Neural progenitor cell (in vitro differentiated cells): ENCODE results near the gene ATP7B. TPM values are rescaled to one million over a fixed set of nuclear protein-coding genes. Genes with fewer than 3 reads are reported as not detected.

Source experiments
- DNase-seq: peaks from one replicate; pipeline ENCODE4 v3.0.0-alpha.2; 2016; ENCODE audit warnings: low spot score
- H2AFZ ChIP-seq: fragments of 200-600 bp; sonication (generic); replicated peaks from 2 replicates; pipeline ENCODE4 v1.6.1; 2016; ENCODE audit warnings: antibody characterized with exemption
- H3F3A ChIP-seq: fragments of 200-600 bp; sonication (generic); 2 replicates; pipeline ENCODE4 v1.6.1; 2016; ENCODE audit warnings: antibody characterized with exemption, low read depth
- H3K27ac ChIP-seq: fragments of 200-600 bp; sonication (generic); 2 replicates; pipeline ENCODE4 v1.5.1; 2016; ENCODE audit warnings: mild to moderate bottlenecking
- H3K27me3 ChIP-seq: fragments of 200-600 bp; sonication (generic); 2 replicates; pipeline ENCODE4 v1.6.1; 2016; ENCODE audit warnings: mild to moderate bottlenecking, moderate library complexity
- H3K36me3 ChIP-seq: fragments of 200-600 bp; sonication (generic); 2 replicates; pipeline ENCODE4 v1.5.1; 2016
- H3K4me1 ChIP-seq: fragments of 200-600 bp; sonication (generic); 2 replicates; pipeline ENCODE4 v1.6.1; 2016; ENCODE audit warnings: mixed run types
- H3K4me2 ChIP-seq: fragments of 200-600 bp; sonication (generic); 2 replicates; pipeline ENCODE4 v1.6.1; 2016
- H3K4me3 ChIP-seq: fragments of 200-600 bp; sonication (generic); 2 replicates; pipeline ENCODE4 v1.5.1; 2016
- H3K79me2 ChIP-seq: fragments of 200-600 bp; sonication (generic); 2 replicates; pipeline ENCODE4 v1.6.1; 2016; ENCODE audit warnings: low read depth
- H3K9ac ChIP-seq: fragments of 200-600 bp; sonication (generic); 2 replicates; pipeline ENCODE4 v1.6.1; 2016
- H3K9me3 ChIP-seq: fragments of 200-600 bp; sonication (generic); 2 replicates; pipeline ENCODE4 v1.5.1; 2016; ENCODE audit warnings: low read depth
- H4K20me1 ChIP-seq: fragments of 200-600 bp; sonication (generic); 2 replicates; pipeline ENCODE4 v1.6.1; 2016; ENCODE audit warnings: low read depth
- H3K27ac Mint-ChIP-seq: 3 replicates; pipeline ENCODE4 v1.8.0; 2021; ENCODE audit warnings: mixed read lengths
- H3K27me3 Mint-ChIP-seq: 2 replicates; pipeline ENCODE4 v1.8.0; 2022; ENCODE audit warnings: low read depth, mild to moderate bottlenecking, inconsistent platforms, moderate library complexity, mixed read lengths; ENCODE audit not compliant: insufficient read depth
- H3K36me3 Mint-ChIP-seq: 3 replicates; pipeline ENCODE4 v1.8.0; 2021; ENCODE audit warnings: mixed read lengths
- H3K4me1 Mint-ChIP-seq: 3 replicates; pipeline ENCODE4 v1.8.0; 2021; ENCODE audit warnings: mixed read lengths
- H3K4me3 Mint-ChIP-seq: 3 replicates; pipeline ENCODE4 v1.8.0; 2021; ENCODE audit warnings: mild to moderate bottlenecking, moderate library complexity, mixed read lengths
- H3K9me3 Mint-ChIP-seq: 3 replicates; pipeline ENCODE4 v1.8.0; 2020; ENCODE audit warnings: mixed read lengths
- EZH2 ChIP-seq: fragments of 200-600 bp; sonication (generic); IDR thresholded peaks from 2 replicates; pipeline ENCODE4 v1.6.1; 2017; ENCODE audit warnings: antibody characterized with exemption, mild to moderate bottlenecking, moderate library complexity
- EZH2phosphoT487 ChIP-seq: fragments of 200-600 bp; sonication (generic); IDR thresholded peaks from 2 replicates; pipeline ENCODE4 v1.6.1; 2017; ENCODE audit warnings: antibody characterized with exemption
- total RNA-seq: library from RNA; depleted of rRNA; stranded (reverse); fragments of >200 nt; gene quantifications from 2 replicates; pipeline ENCODE4 v1.2.3, GENCODE V29; 2015; ENCODE audit warnings: low replicate concordance
- TF ChIP-seq, protein P1 (sequence below): fragments of 200-600 bp; sonication (generic); IDR thresholded peaks from 2 replicates; pipeline ENCODE4 v1.5.1; 2017; ENCODE audit warnings: antibody characterized with exemption, mild to moderate bottlenecking

The ATP7B gene
- total RNA-seq, 1 donor from 2014 or later = 8.2 TPM

DNA sequence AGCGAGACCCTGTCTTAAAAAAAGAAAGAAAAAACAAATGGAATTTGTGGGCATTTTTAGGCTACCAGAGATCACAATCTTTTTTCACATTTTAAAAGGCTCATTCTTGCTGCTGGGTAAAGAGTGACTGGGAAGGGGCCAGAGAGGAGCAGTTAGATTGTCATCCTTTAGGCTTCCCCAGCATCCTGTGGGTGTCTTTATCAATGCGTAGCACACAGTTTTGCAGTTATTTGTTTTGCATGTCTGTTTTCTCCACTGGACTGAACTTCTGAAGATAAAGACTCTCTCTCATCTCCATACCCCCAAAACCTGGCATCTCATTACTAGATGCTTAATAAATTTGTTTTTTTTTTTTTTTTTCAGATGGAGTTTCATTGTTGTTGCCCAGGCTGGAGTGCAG is 11.1 kb upstream of the ATP7B start:
- Histone ChIP-seq H3K9ac (no peak overlapping the region), H3K4me1 (no peaks in the 10 kb centered on the region), H3F3A (no peaks in the 10 kb centered on the region), H2AFZ (no peak overlapping the region), H3K36me3 (peaks cover 24% of the 10 kb centered on the region), H3K9me3 (no peaks in the 10 kb centered on the region), H3K27me3 (no peaks in the 10 kb centered on the region), H4K20me1 (no peaks in the 10 kb centered on the region), H3K4me3 (no peak overlapping the region), H3K79me2 (peaks cover 27% of the 10 kb centered on the region), H3K4me2 (no peak overlapping the region), H3K27ac (no peak overlapping the region)
- no peak overlapping the region for H3K27ac Mint-ChIP-seq
- H3K9me3 Mint-ChIP-seq = peaks cover 4% of the 10 kb centered on the region
- TF ChIP-seq, protein P1, sequence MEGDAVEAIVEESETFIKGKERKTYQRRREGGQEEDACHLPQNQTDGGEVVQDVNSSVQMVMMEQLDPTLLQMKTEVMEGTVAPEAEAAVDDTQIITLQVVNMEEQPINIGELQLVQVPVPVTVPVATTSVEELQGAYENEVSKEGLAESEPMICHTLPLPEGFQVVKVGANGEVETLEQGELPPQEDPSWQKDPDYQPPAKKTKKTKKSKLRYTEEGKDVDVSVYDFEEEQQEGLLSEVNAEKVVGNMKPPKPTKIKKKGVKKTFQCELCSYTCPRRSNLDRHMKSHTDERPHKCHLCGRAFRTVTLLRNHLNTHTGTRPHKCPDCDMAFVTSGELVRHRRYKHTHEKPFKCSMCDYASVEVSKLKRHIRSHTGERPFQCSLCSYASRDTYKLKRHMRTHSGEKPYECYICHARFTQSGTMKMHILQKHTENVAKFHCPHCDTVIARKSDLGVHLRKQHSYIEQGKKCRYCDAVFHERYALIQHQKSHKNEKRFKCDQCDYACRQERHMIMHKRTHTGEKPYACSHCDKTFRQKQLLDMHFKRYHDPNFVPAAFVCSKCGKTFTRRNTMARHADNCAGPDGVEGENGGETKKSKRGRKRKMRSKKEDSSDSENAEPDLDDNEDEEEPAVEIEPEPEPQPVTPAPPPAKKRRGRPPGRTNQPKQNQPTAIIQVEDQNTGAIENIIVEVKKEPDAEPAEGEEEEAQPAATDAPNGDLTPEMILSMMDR = no peak
- TF ChIP-seq EZH2phosphoT487 (no peak), EZH2 (no peak)
- H3K4me1 Mint-ChIP-seq = no peaks in the 10 kb centered on the region
- no peaks in the 10 kb centered on the region for H3K27me3 Mint-ChIP-seq
- H3K36me3 Mint-ChIP-seq = peaks cover 65% of the 10 kb centered on the region
- DNase-seq = no peak
- H3K4me3 Mint-ChIP-seq = no peak overlapping the region

DNA sequence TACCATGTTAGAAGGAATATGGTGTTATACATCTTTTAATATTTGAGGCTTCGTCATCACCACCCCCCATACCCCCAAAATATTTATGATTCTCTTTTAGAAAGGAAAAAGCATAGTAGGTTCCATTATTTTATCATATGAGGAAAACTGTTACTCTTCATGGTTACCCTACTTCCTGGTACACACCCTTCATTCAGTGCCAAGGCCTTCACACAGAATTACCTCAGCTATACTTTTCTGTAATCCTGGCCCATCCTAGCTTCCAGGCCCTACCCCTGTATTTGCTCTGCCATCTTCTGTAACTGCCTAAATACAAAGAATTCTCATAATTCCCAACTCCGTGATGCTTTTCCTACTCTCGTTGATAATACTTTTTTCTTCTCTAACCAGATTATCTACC is 8.9 kb upstream of the ATP7B start:
- Histone ChIP-seq H3K79me2 (peaks cover 44% of the 10 kb centered on the region), H3K27ac (no peak overlapping the region), H3K4me2 (no peak overlapping the region), H3K9ac (no peak overlapping the region), H3K36me3 (peaks cover 15% of the 10 kb centered on the region), H3K4me1 (no peaks in the 10 kb centered on the region), H3K4me3 (no peak overlapping the region), H4K20me1 (no peaks in the 10 kb centered on the region), H3K27me3 (no peaks in the 10 kb centered on the region), H3K9me3 (no peaks in the 10 kb centered on the region), H2AFZ (no peak overlapping the region), H3F3A (no peaks in the 10 kb centered on the region)
- no peaks in the 10 kb centered on the region for H3K27me3 Mint-ChIP-seq
- TF ChIP-seq, protein P1 = no peak
- TF ChIP-seq EZH2 (no peak), EZH2phosphoT487 (no peak)
- no peak for DNase-seq
- H3K27ac Mint-ChIP-seq = no peak overlapping the region
- H3K9me3 Mint-ChIP-seq = peaks cover 6% of the 10 kb centered on the region
- H3K4me3 Mint-ChIP-seq = no peak overlapping the region
- H3K36me3 Mint-ChIP-seq = peaks cover 63% of the 10 kb centered on the region
- H3K4me1 Mint-ChIP-seq = no peaks in the 10 kb centered on the region

DNA sequence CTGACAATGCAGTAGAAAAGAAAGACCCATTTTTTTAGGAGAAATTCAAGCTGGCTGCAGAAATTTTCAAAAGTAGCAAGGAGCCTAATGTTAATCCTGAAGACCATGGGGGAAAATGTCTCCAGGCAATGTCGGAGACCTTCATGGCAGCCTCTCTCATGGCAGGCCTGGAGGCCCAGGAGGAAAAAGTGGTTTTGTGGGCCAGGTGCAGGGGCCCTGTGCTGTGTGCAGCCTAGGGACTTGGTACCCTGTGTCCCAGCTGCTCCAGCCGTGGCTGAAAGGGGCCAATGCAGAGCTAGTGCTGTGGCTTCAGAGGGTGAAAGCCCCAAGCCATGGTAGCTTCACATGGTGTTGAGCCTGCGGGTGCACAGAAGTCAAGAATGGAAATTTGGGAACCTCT is 5.0 kb upstream of the ATP7B start:
- no peak overlapping the region for H3K4me2 ChIP-seq
- no peaks in the 10 kb centered on the region for H3F3A ChIP-seq
- Mint-ChIP-seq H3K27ac (no peak overlapping the region), H3K27me3 (peaks cover under 1% of the 10 kb centered on the region), H3K36me3 (peaks cover 42% of the 10 kb centered on the region), H3K9me3 (peaks cover 6% of the 10 kb centered on the region), H3K4me3 (no peak overlapping the region), H3K4me1 (peaks cover 3% of the 10 kb centered on the region)
- DNase-seq = no peak
- H3K79me2 ChIP-seq = peaks cover 67% of the 10 kb centered on the region
- H3K4me3 ChIP-seq = no peak overlapping the region
- peaks cover 10% of the 10 kb centered on the region for H3K4me1 ChIP-seq
- H3K27me3 ChIP-seq = peaks cover under 1% of the 10 kb centered on the region
- no peak overlapping the region for H3K9ac ChIP-seq
- TF ChIP-seq, protein P1 = no peak
- no peak for TF ChIP-seq EZH2phosphoT487
- TF ChIP-seq EZH2 = no peak
- no peaks in the 10 kb centered on the region for H4K20me1 ChIP-seq
- no peak overlapping the region for H2AFZ ChIP-seq
- H3K36me3 ChIP-seq = no peaks in the 10 kb centered on the region
- H3K27ac ChIP-seq = no peak overlapping the region
- H3K9me3 ChIP-seq = no peaks in the 10 kb centered on the region
